GM18867 (cell line): ENCODE measurements around the gene ZNF845.
"Not testable (repeated sequence)": the region's sequence is repeated elsewhere in the genome, so short reads cannot be mapped to it uniquely, and the experiment has no call there.

ENCODE experiments used
- ATAC-seq: cut with Tn5 transposase; IDR thresholded peaks from one replicate; pipeline ENCODE4 v1.9.1; 2021; ENCODE audit warnings: mild to moderate bottlenecking, moderate library complexity; ENCODE audit not compliant: unreplicated experiment

Gene ZNF845

DNA sequence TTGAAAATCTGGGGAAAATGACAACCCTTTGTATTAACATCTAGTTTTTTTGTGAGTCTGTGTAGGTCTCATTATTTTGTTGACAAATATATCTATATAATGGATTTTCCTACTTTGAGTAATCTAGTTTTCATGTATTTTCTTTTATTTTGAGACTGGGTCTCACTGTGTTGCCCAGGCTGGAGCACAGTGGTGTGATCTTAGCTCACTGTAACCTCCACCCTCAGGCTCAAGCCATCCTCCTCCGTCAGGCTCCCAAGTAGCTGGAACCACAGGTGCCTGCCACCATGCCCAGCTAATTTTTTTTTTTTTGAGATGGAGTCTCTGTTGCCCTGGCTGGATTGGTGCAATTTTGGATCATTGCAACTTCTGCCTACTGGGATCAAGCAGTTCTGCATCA lies 41.2 kb downstream of the ZNF845 start:
- no peak for ATAC-seq

DNA sequence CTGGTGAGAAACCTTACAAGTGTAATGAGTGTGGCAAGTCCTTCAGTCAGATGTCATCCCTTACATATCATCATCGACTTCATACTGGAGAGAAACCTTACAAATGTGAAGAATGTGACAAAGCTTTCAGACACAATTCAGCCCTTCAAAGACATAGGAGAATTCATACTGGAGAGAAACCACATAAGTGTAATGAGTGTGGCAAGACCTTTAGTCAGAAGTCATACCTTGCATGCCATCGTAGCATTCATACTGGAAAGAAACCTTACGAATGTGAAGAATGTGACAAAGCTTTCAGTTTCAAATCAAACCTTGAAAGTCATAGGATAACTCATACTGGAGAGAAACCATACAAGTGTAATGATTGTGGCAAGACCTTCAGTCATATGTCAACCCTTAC lies 47.8 kb downstream of the ZNF845 start:
- no peak for ATAC-seq

GRCh38 chr19:53388168-53388567 lies 54.6 kb downstream of the ZNF845 start:
- no peak for ATAC-seq

DNA sequence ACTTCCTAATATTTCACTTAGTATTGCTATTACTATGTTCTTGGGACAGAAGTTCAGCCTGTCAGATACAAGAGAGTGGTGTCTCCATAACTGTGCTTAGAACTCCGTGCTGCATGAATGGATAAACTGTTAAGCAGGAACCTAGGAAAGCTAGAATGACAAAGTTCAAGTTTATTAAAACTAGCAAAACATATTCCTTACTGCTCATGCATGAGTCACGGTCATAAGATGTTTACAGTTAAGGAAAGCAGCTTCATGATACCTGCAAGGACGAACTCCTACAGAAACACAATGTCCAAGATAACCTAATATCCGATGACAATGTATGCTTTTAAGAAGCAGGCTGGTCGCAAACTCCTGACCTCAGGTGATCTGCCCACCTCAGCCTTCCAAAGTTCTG lies 55.4 kb downstream of the ZNF845 start:
- no peak for ATAC-seq

GRCh38 chr19:53389571-53389970 lies 56.0 kb downstream of the ZNF845 start:
- no peak for ATAC-seq

GRCh38 chr19:53389978-53390377 lies 56.4 kb downstream of the ZNF845 start:
- no peak for ATAC-seq

- ATAC-seq: no peak
These were observed 61.0 kb downstream of the ZNF845 start for GRCh38 chr19:53394522-53394973.

DNA sequence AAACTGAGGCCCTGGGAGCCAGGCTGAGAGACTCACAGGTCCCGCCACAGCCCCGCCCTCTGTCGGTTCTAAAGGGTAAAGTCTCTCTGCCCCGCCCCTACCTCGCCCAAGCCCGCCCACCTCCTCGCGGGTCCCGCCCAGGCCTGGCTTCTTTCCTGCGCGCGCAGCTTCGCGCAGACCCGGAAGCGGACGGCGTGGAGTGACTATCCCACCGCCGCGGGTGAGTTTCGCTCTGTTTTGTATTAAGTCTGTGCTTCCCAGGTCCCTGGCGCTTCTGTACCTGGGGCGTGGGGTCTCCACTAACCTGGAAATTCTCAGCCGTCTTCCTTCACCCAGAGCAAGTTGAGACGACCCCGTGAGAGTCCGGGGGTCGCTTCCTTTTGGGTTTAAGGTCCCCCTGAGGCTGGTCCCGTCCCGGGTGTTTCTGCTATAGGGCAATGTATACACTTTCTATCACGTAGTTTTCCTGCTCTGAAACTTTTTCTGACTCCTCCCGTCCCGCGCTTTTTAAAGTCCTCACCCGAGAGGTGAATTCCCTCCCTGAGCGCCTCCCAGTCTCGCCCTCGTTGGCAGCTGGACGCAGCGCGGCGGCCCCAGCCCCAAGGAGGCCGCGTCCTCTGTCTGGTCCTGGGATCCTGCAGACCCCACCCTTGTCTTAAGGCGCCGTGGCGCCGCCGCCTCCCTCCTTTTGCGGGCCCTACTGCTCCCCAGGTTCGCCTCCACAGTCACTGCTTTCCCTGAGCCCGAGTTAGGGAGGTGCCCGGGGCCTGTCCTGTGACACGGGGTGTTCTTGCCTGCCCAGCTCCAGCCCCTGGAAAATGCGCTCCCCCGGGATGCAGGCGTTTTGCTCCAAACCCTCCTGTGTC lies 61.7 kb downstream of the ZNF845 start, which contains the start of gene ZNF765:
ZNF765 (plus strand) TSS at position 176 of the 866 bp plus-strand sequence. CDS start 2,867 bp downstream, outside the sequence.
- ATAC-seq: peak; percentile 94

GRCh38 chr19:53395840-53396524 lies 62.4 kb downstream of the ZNF845 start:
- not testable (repeated sequence) for ATAC-seq

- no peak for ATAC-seq
These were observed 62.9 kb downstream of the ZNF845 start for GRCh38 chr19:53396525-53396868.

- ATAC-seq: not testable (repeated sequence)
These were observed 64.4 kb downstream of the ZNF845 start for GRCh38 chr19:53397918-53398317.
